Caco-2 (cell line): ENCODE results near the gene CTXND1. TPM values are rescaled to one million over a fixed set of nuclear protein-coding genes. Genes with fewer than 3 reads are reported as not detected.

Experiments used
- BruUV-seq: library from RNA; stranded (reverse); fragments of 400-500 nt; replicated peaks from 2 replicates; lab custom pipeline; 2021; lab: Mats Ljungman, UMichigan
- CTCF ChIA-PET: fragments of 300-600 bp; sonication (Branson Sonifier 250); formaldehyde crosslinking; loops from one replicate; lab custom pipeline; 2022; ENCODE audit warnings: antibody characterized with exemption; lab: Charles Lee
- POLR2A ChIA-PET: fragments of 300-600 bp; sonication (Branson Sonifier 250); formaldehyde crosslinking; loops from one replicate; lab custom pipeline; 2022; ENCODE audit warnings: antibody characterized with exemption; lab: Charles Lee
- DNase-seq, 2 experiments: peaks; one replicate each; pipeline versions ENCODE4 v3.0.0 to v3.0.0-alpha.2; 2020 to 2022
- H3K27me3 ChIP-seq: replicated peaks from 2 replicates; pipeline ENCODE4 v1.6.0; 2011; ENCODE audit warnings: low read length; ENCODE audit not compliant: control insufficient read depth, insufficient read depth
- H3K36me3 ChIP-seq: 2 replicates; pipeline ENCODE4 v1.5.1; 2011; ENCODE audit warnings: low read length; ENCODE audit not compliant: control insufficient read depth, insufficient read depth
- H3K4me1 ChIP-seq: fragments of 250-450 bp; sonication (Bioruptor Pico); 2 replicates; pipeline ENCODE4 v1.5.1; 2020; ENCODE audit warnings: mild to moderate bottlenecking
- H3K4me3 ChIP-seq: 2 replicates; pipeline ENCODE4 v1.5.1; 2011; ENCODE audit warnings: low read depth, mild to moderate bottlenecking, control low read depth, low read length
- H3K9me3 ChIP-seq: fragments of 250-450 bp; sonication (Bioruptor Pico); 2 replicates; pipeline ENCODE4 v1.5.1; 2020; ENCODE audit warnings: mild to moderate bottlenecking, moderate library complexity
- H3K27ac Mint-ChIP-seq: one replicate; pipeline ENCODE4 v1.8.0; 2022; ENCODE audit warnings: mixed read lengths; ENCODE audit not compliant: unreplicated experiment
- H3K27me3 Mint-ChIP-seq: one replicate; pipeline ENCODE4 v1.8.0; 2022; ENCODE audit warnings: mixed read lengths; ENCODE audit not compliant: insufficient read depth, unreplicated experiment
- H3K36me3 Mint-ChIP-seq: one replicate; pipeline ENCODE4 v1.8.0; 2022; ENCODE audit warnings: mild to moderate bottlenecking, mixed read lengths; ENCODE audit not compliant: insufficient read depth, unreplicated experiment
- H3K4me1 Mint-ChIP-seq: one replicate; pipeline ENCODE4 v1.8.0; 2022; ENCODE audit warnings: low read depth, mixed read lengths; ENCODE audit not compliant: unreplicated experiment
- H3K4me3 Mint-ChIP-seq: one replicate; pipeline ENCODE4 v1.8.0; 2022; ENCODE audit warnings: mild to moderate bottlenecking, moderate library complexity, mixed read lengths; ENCODE audit not compliant: unreplicated experiment
- H3K9me3 Mint-ChIP-seq: one replicate; pipeline ENCODE4 v1.8.0; 2022; ENCODE audit warnings: mixed read lengths; ENCODE audit not compliant: unreplicated experiment
- intact Hi-C: fragments of 100-400 bp; cut with micrococcal nuclease; formaldehyde crosslinking; loops from one replicate; pipeline ENCODE4 v1.10.0; 2022; ENCODE audit not compliant: unreplicated experiment
- total RNA-seq: library from RNA; stranded (reverse); gene quantifications from 2 replicates; pipeline ENCODE4 v1.2.3, GENCODE V29; 2022
- TF ChIP-seq, protein P1 (sequence below), 2 experiments: fragments of 200-600 bp in 1 of 2; IDR thresholded peaks; 1 replicate in 1 of 2; 2 replicates in 1 of 2; pipeline versions ENCODE4 v1.5.1 to v1.8.0; 2011 to 2022; ENCODE audit warnings: antibody characterized with exemption in 1 of 2, control low read depth in 1 of 2, inconsistent platforms in 1 of 2, low read depth in 1 of 2, low read length in 1 of 2, mild to moderate bottlenecking in 1 of 2, moderate library complexity in 1 of 2; ENCODE audit not compliant: insufficient read depth in 1 of 2, severe bottlenecking in 1 of 2, unreplicated experiment in 1 of 2

Gene CTXND1
- total RNA-seq, 1 experiment from 2014 or later, result 0.05 TPM

GRCh38 chr15:80283531-80283930, 31.5 kb upstream of the CTXND1 start:
- Mint-ChIP-seq H3K36me3 (no peaks in the 10 kb centered on the region), H3K4me1 (no peaks in the 10 kb centered on the region), H3K27me3 (peaks cover 7% of the 10 kb centered on the region), H3K4me3 (no peak overlapping the region), H3K27ac (no peak overlapping the region), H3K9me3 (no peaks in the 10 kb centered on the region)
- Histone ChIP-seq H3K27me3 (peaks cover 1% of the 10 kb centered on the region; the same call in 1 of the 2 replicates), H3K36me3 (no peaks in the 10 kb centered on the region), H3K4me3 (no peak overlapping the region), H3K9me3 (no peaks in the 10 kb centered on the region), H3K4me1 (no peaks in the 10 kb centered on the region)
- no peak for DNase-seq
- TF ChIP-seq, protein P1, sequence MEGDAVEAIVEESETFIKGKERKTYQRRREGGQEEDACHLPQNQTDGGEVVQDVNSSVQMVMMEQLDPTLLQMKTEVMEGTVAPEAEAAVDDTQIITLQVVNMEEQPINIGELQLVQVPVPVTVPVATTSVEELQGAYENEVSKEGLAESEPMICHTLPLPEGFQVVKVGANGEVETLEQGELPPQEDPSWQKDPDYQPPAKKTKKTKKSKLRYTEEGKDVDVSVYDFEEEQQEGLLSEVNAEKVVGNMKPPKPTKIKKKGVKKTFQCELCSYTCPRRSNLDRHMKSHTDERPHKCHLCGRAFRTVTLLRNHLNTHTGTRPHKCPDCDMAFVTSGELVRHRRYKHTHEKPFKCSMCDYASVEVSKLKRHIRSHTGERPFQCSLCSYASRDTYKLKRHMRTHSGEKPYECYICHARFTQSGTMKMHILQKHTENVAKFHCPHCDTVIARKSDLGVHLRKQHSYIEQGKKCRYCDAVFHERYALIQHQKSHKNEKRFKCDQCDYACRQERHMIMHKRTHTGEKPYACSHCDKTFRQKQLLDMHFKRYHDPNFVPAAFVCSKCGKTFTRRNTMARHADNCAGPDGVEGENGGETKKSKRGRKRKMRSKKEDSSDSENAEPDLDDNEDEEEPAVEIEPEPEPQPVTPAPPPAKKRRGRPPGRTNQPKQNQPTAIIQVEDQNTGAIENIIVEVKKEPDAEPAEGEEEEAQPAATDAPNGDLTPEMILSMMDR (IDR thresholded peaks at IDR 0.05; ENCODE audit: insufficient read depth in 1 of 2, low read depth in 1 of 2, low read length in 1 of 2, severe bottlenecking in 1 of 2, unreplicated experiment in 1 of 2), result no peak
- BruUV-seq, result no TSS peak
- CTCF ChIA-PET, result no interaction called here
- intact Hi-C loops, result no loop called here
- POLR2A ChIA-PET, result no interaction called here

- H3K4me1 ChIP-seq, result no peaks in the 10 kb centered on the region
- H3K9me3 ChIP-seq, result no peaks in the 10 kb centered on the region
- H3K4me3 ChIP-seq, result no peak overlapping the region
- no peaks in the 10 kb centered on the region for H3K36me3 Mint-ChIP-seq
- no peak for DNase-seq
- TF ChIP-seq, protein P1 (IDR thresholded peaks at IDR 0.05; ENCODE audit: insufficient read depth in 1 of 2, low read depth in 1 of 2, low read length in 1 of 2, severe bottlenecking in 1 of 2, unreplicated experiment in 1 of 2), result no peak
- ChIA-PET CTCF (no interaction called here), POLR2A (no interaction called here)
- BruUV-seq, result no TSS peak
- no peak overlapping the region for H3K27ac Mint-ChIP-seq
- no peak overlapping the region for H3K4me3 Mint-ChIP-seq
- H3K27me3 Mint-ChIP-seq, result no peaks in the 10 kb centered on the region
- H3K9me3 Mint-ChIP-seq, result no peaks in the 10 kb centered on the region
- intact Hi-C loops, result no loop called here
- H3K27me3 ChIP-seq, result no peaks in the 10 kb centered on the region
- H3K4me1 Mint-ChIP-seq, result no peaks in the 10 kb centered on the region
- no peaks in the 10 kb centered on the region for H3K36me3 ChIP-seq
These were observed 25.1 kb upstream of the CTXND1 start for GRCh38 chr15:80277147-80277546.

- no peaks in the 10 kb centered on the region for H3K27me3 ChIP-seq
- peaks cover 9% of the 10 kb centered on the region for H3K27me3 Mint-ChIP-seq
- no peak overlapping the region for H3K4me3 Mint-ChIP-seq
- no peaks in the 10 kb centered on the region for H3K4me1 ChIP-seq
- no peaks in the 10 kb centered on the region for H3K36me3 Mint-ChIP-seq
- DNase-seq, result no peak
- H3K9me3 ChIP-seq, result no peaks in the 10 kb centered on the region
- H3K9me3 Mint-ChIP-seq, result no peaks in the 10 kb centered on the region
- TF ChIP-seq, protein P1 (IDR thresholded peaks at IDR 0.05; ENCODE audit: insufficient read depth in 1 of 2, low read depth in 1 of 2, low read length in 1 of 2, severe bottlenecking in 1 of 2, unreplicated experiment in 1 of 2), result no peak
- intact Hi-C loops, result no loop called here
- no peak overlapping the region for H3K4me3 ChIP-seq
- POLR2A ChIA-PET, result no interaction called here
- no peaks in the 10 kb centered on the region for H3K36me3 ChIP-seq
- CTCF ChIA-PET, result no interaction called here
- no peak overlapping the region for H3K27ac Mint-ChIP-seq
- BruUV-seq, result no TSS peak
- no peaks in the 10 kb centered on the region for H3K4me1 Mint-ChIP-seq
These were observed 23.9 kb upstream of the CTXND1 start for GRCh38 chr15:80275961-80276360.
